Keratinocyte (primary cell): ENCODE data around the gene PPP1R12A. TPM values are rescaled to one million over a fixed set of nuclear protein-coding genes. Genes with fewer than 3 reads are reported as not detected.

ENCODE experiments used
- DNase-seq: peaks from one replicate; pipeline ENCODE4 v3.0.0-alpha.2; 2011; ENCODE audit warnings: low read depth, missing footprints, low spot score
- FAIRE-seq: peaks from 2 replicates; lab custom pipeline; 2011; peaks lifted over from hg19 to GRCh38; lab: Jason Lieb, UNC
- H2AFZ ChIP-seq: 2 replicates; pipeline ENCODE4 v1.6.0; 2012; ENCODE audit warnings: low read length, control low read depth, inconsistent platforms; ENCODE audit not compliant: control insufficient read depth
- H3K27ac ChIP-seq: 2 replicates; pipeline ENCODE4 v1.5.1; 2011; ENCODE audit warnings: low read length; ENCODE audit not compliant: control insufficient read depth, insufficient read depth
- H3K27me3 ChIP-seq: 3 replicates; pipeline ENCODE4 v1.6.0; 2011; ENCODE audit warnings: low read length; ENCODE audit not compliant: control insufficient read depth, insufficient read depth; ENCODE audit errors: extremely low read depth
- H3K36me3 ChIP-seq, 2 experiments: 2 replicates in 1 of 2; 3 replicates in 1 of 2; pipeline ENCODE4 v1.5.1; 2011; ENCODE audit warnings: low read length in 2 of 2, mild to moderate bottlenecking in 1 of 2; ENCODE audit not compliant: control insufficient read depth in 2 of 2, insufficient read depth in 2 of 2; ENCODE audit errors: extremely low read depth in 1 of 2
- H3K4me1 ChIP-seq: 3 replicates; pipeline ENCODE4 v1.5.1; 2011; ENCODE audit warnings: low read length; ENCODE audit not compliant: control insufficient read depth, insufficient read depth; ENCODE audit errors: extremely low read depth
- H3K4me2 ChIP-seq: 3 replicates; pipeline ENCODE4 v1.6.0; 2011; ENCODE audit warnings: low read depth, low read length; ENCODE audit not compliant: control insufficient read depth, insufficient read depth; ENCODE audit errors: extremely low read depth
- H3K4me3 ChIP-seq, 3 experiments: fragments of 200-600 bp in 1 of 3; sonication (generic) in 1 of 3; 2 replicates in 2 of 3; 3 replicates in 1 of 3; pipeline ENCODE4 v1.5.1; 2011 to 2016; ENCODE audit warnings: low read length in 3 of 3, mild to moderate bottlenecking in 3 of 3, control low read depth in 2 of 3, inconsistent platforms in 1 of 3, low read depth in 1 of 3, mixed read lengths in 1 of 3, mixed run types in 1 of 3, moderate library complexity in 1 of 3; ENCODE audit not compliant: control insufficient read depth in 2 of 3, insufficient read depth in 2 of 3; ENCODE audit errors: extremely low read depth in 1 of 3
- H3K79me2 ChIP-seq: 2 replicates; pipeline ENCODE4 v1.6.0; 2012; ENCODE audit warnings: low read length; ENCODE audit not compliant: control insufficient read depth, insufficient read depth
- H3K9ac ChIP-seq: 3 replicates; pipeline ENCODE4 v1.6.0; 2011; ENCODE audit warnings: low read length; ENCODE audit not compliant: control insufficient read depth, insufficient read depth; ENCODE audit errors: extremely low read depth
- H3K9me1 ChIP-seq: 3 replicates; pipeline ENCODE4 v1.6.0; 2011; ENCODE audit warnings: low read length; ENCODE audit not compliant: control insufficient read depth, insufficient read depth; ENCODE audit errors: extremely low read depth
- H3K9me3 ChIP-seq: 2 replicates; pipeline ENCODE4 v1.5.1; 2012; ENCODE audit warnings: low read depth, low read length; ENCODE audit not compliant: control insufficient read depth
- H4K20me1 ChIP-seq: 3 replicates; pipeline ENCODE4 v1.6.0; 2011; ENCODE audit warnings: low read length; ENCODE audit not compliant: control insufficient read depth, insufficient read depth; ENCODE audit errors: extremely low read depth
- CTCF ChIP-seq, 3 experiments: IDR thresholded peaks in 1 of 3; conservative IDR thresholded peaks in 1 of 3; optimal IDR thresholded peaks in 1 of 3; 2 replicates in 2 of 3; 3 replicates in 1 of 3; pipeline versions ENCODE3 to v1.5.1; 2011; ENCODE audit warnings: low read length in 3 of 3, mild to moderate bottlenecking in 3 of 3, moderate library complexity in 2 of 3, control low read depth in 1 of 3, inconsistent platforms in 1 of 3; ENCODE audit not compliant: insufficient read depth in 2 of 3; ENCODE audit errors: extremely low read depth in 1 of 3
- EZH2 ChIP-seq: IDR thresholded peaks from one replicate; pipeline ENCODE4 v1.6.1; 2012; ENCODE audit warnings: inconsistent platforms, mild to moderate bottlenecking, low read length, moderate library complexity
- dilution Hi-C: fragments of 300-500 bp; cut with MboI; formaldehyde crosslinking; loops from one replicate; pipeline ENCODE4 v1.7.0; 2020; ENCODE audit warnings: low sequenced_read_pairs; ENCODE audit not compliant: extremely low pct_ligation_motif_present
- polyA plus RNA-seq, 5 experiments: library from polyadenylated mRNA; depleted of rRNA in 3 of 5; stranded (reverse) in 3 of 5; stranded (forward) in 1 of 5; unstranded in 1 of 5; fragments of >200 nt; gene quantifications; 1 replicate in 1 of 5; 2 replicates in 3 of 5; 3 replicates in 1 of 5; pipeline versions ENCODE4 v1.2.1 to v1.2.3, GENCODE V29; 2011 to 2012; ENCODE audit warnings: missing spikeins in 2 of 5, low read depth in 1 of 5, low replicate concordance in 1 of 5

PPP1R12A gene
- polyA plus RNA-seq, 1 donor (not counting 4 experiments of a cell fraction or from before 2014, with no cell fraction given), result 45.2 TPM

DNA sequence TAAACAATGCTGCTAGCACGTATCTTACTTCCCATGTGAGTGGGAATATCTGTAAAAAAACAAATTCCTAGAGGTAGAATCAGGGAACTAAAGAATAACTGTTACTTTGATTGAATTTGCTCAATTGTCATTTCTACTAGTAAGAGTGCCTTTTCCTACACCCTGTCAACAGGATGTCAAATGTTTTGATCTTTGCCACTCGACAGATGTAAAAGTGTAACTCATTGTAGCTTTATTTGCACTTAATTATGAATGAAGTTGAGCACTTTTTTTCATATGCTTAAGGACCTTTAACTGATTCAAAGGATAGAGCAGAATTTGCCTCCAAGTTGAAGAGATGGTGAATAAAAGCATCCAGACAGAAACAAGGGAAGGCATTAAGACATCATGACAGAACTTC is 104.5 kb downstream of the PPP1R12A start:
- no peaks in the 10 kb centered on the region for H3K9me3 ChIP-seq
- DNase-seq (no peak), FAIRE-seq (no peak)
- no peak overlapping the region for H3K9ac ChIP-seq
- H3K4me3 ChIP-seq, result no peak overlapping the region
- no peaks in the 10 kb centered on the region for H3K27me3 ChIP-seq
- no peak overlapping the region for H2AFZ ChIP-seq
- H3K4me1 ChIP-seq, result no peaks in the 10 kb centered on the region
- H3K79me2 ChIP-seq, result peaks cover 14% of the 10 kb centered on the region
- dilution Hi-C loops, result no loop called here
- no peak overlapping the region for H3K4me2 ChIP-seq
- H4K20me1 ChIP-seq, result no peaks in the 10 kb centered on the region
- TF ChIP-seq CTCF (optimal IDR thresholded peaks at IDR 0.05 in 1 of 3, IDR thresholded peaks at IDR 0.05 in 1 of 3, conservative IDR thresholded peaks at IDR 0.05 in 1 of 3; ENCODE audit: extremely low read depth in 1 of 3, insufficient read depth in 2 of 3, low read length in 3 of 3), result no peak
- TF ChIP-seq EZH2, result no peak
- H3K9me1 ChIP-seq, result no peaks in the 10 kb centered on the region
- H3K36me3 ChIP-seq, result peaks cover 0 to 3% of the 10 kb centered on the region in 2 experiments
- H3K27ac ChIP-seq, result no peak overlapping the region

- Histone ChIP-seq H3K27me3 (no peaks in the 10 kb centered on the region), H3K9me1 (no peaks in the 10 kb centered on the region), H3K4me3 (no peak overlapping the region), H3K27ac (no peak overlapping the region), H2AFZ (no peak overlapping the region), H3K9ac (no peak overlapping the region), H3K79me2 (peaks cover 4% of the 10 kb centered on the region), H4K20me1 (no peaks in the 10 kb centered on the region), H3K9me3 (no peaks in the 10 kb centered on the region), H3K4me2 (no peak overlapping the region), H3K36me3 (peaks cover 0 to 1% of the 10 kb centered on the region in 2 experiments), H3K4me1 (no peaks in the 10 kb centered on the region)
- FAIRE-seq, result no peak
- dilution Hi-C loops, result no loop called here
- TF ChIP-seq EZH2 (no peak), CTCF (optimal IDR thresholded peaks at IDR 0.05 in 1 of 3, IDR thresholded peaks at IDR 0.05 in 1 of 3, conservative IDR thresholded peaks at IDR 0.05 in 1 of 3; ENCODE audit: extremely low read depth in 1 of 3, insufficient read depth in 2 of 3, low read length in 3 of 3) (no peak)
- no peak for DNase-seq
These were observed 106.0 kb downstream of the PPP1R12A start for GRCh38 chr12:79828924-79829323.
